HG03558 (cell line): ENCODE results near the gene TXNDC15.

Experiments
- ATAC-seq: cut with Tn5 transposase; IDR thresholded peaks from one replicate; pipeline ENCODE4 v1.9.1; 2021; ENCODE audit warnings: moderate number of reproducible peaks; ENCODE audit not compliant: unreplicated experiment; ENCODE audit errors: extremely low read depth

The TXNDC15 gene

DNA sequence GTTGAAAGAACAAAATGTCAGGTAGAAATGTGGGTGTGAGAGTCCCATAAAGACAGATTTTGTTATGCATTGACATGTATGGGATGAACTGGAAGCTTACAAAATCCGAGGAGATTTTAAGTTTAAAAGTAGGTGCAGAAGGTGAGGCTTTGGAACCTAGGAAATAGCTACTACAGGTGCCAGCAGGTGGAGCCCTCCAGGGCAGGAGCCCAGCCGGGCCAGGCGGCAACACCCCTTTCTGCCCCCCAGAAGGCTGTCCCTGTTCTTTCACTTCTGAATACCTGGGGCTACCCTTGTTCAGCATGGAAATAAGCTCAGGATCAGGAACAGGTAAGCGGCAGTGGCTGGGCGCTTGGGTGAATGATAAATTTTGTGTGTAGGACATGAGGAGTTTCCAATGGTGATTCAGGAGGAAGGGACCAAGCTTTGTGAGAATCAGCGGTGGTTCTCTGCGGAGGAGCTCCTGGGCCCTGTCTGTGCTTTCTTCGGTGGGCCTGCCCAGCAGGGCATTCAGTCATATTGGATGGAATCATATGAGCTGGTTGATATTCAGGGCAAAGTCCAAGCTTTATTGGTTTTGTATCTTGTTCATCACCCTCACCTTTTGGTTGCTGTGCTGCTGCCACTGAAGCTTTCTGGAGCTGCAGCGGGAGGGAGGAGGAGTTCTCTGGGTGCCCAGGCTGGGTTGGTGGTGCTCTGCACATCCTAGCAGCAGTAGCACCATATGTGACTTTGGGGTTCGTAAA, 43.1 kb downstream of the TXNDC15 start:
- no peak for ATAC-seq

- no peak for ATAC-seq
Observed at GRCh38 chr5:134918861-134919260, 44.7 kb downstream of the TXNDC15 start.

DNA sequence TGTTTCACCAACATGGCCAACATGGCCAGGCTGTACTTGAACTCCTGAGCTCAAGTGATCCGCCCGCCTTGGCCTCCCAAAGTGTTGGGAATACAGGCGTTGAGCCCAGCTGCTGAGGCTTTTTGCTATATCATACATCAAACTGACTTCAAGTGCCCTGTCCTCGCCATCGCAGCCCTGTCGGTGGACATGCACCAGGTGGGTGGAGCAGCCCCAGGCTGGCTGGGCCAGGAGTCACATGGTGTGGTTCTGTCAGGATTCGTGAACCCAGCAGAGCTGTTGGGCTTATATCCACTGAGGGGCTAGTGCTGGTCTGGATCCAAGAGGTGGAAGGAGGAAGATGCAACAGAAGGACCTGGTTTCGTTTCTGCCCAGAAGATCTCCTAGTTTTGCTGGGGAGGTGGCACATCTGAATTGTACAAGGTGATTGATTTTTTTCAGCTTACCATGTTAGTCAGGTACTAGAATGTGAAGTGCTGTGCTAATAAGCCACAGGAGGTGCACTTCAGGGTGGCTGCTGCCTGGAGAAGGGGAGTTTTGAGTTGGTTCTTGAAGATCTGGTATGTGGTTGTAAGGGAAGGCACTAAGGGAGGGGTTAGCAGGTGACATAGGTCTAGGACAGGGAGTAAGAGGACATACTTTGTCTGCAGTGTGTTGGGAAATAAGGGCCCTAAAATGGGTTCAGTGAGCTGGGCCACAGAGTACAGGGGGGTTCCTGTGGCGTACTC, 46.8 kb downstream of the TXNDC15 start:
- ATAC-seq = no peak

GRCh38 chr5:134932508-134932907, 58.3 kb downstream of the TXNDC15 start:
- no peak for ATAC-seq

DNA sequence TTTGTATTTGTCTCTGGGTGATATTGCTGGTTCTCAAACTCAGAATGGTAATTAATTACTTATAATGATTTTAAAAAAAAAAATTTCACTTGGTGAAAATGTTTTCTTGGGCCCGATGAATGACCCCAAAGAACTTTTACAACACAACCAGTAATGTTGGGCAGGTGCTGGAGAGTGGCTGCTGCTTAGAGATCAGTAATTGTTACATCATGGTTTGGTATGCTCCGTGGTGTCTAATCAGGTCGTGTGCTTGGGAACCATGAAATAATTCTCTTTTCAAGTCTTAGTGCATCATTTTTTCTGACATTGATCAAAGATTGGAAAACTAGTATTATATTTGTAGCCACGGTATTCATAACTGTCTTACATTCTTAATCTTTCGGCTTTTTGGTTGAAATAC, 60.0 kb downstream of the TXNDC15 start:
- no peak for ATAC-seq

DNA sequence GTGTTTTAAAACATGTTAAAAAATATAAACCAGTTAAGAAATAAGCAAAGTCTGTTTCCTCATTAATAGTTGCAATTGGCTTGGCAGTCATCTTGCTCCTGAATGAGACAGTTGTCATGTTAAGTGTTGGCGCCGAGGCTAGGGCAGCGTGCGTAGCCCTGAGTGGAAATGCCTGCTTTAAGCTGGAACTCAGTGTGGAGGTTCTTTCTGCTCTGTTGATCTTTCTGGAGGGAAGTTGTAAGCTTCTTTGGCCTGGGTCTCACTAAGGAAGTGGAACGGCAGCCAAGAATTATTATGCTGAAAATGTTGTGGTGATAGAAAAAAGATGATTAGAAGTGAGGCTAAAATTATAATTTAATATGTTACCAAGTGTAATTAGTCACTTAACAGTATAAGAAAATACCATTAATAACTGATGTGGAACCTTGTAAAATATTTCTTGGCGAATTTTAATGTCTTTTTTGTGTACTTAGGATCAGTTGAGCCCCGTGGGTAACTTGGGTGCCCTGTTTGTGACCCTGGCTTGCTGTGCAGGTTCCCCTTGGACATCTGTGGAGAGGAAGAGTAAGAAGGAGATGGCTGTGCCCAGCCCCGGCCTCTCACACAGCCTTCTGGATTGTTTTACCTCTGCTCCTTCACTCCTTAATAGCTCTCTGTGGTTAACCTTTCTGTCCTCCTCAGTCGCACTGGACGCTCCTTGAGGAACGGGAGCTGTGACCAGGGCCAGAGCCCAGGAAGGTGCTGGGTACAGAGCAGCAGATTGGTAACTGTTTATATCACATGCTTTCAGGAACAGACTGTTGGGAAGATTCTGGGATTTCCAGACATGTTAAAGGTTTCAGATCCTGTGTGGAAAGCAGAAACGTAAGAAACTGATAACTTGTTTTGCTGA, 61.8 kb downstream of the TXNDC15 start:
- no peak for ATAC-seq

GRCh38 chr5:134937526-134937925, 63.4 kb downstream of the TXNDC15 start:
- ATAC-seq = no peak

DNA sequence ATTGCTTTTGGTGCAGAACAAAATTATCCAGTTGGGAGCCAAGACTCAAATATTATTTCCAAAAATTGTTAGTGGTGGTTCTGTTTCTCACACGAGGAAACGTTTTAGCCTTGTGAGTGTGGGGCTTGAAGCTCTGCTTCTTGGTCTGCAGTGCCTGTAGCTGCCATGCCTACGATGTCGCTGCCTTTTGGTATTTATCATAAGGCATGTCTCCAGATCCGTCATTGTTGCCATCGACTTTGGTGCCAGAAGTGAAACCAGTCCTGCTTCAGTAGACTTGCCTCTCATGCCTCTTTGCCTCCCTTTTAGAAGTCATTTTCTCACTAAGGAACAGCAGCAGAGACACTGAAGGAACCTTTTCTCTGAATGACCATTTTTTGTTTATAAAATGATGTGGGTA, 63.9 kb downstream of the TXNDC15 start:
- ATAC-seq = no peak

- ATAC-seq = no peak
Observed at GRCh38 chr5:134939500-134939899, 65.3 kb downstream of the TXNDC15 start.

- ATAC-seq = no peak
Observed at GRCh38 chr5:134943547-134943946, 69.4 kb downstream of the TXNDC15 start.

GRCh38 chr5:134944630-134945029, 70.5 kb downstream of the TXNDC15 start:
- ATAC-seq = no peak

DNA sequence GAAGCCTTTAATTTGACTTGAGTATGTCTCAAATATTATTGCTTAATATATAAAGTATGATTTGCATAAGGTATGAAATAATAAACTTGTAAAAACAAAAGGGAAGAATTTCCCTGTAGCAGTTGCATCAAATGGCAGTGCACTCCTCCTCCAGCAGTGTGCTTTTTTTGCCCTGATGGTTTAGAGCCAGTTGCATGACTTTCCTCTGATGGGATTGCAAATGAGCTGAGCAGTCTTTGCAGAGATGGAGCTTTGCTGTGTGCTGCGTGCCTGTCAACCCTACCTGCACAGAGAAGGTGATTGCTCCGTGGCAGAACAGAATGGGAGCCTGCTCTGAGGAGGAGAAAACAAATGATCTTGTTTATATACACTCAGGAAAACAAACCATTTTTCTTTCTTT, 70.9 kb downstream of the TXNDC15 start:
- ATAC-seq = no peak

DNA sequence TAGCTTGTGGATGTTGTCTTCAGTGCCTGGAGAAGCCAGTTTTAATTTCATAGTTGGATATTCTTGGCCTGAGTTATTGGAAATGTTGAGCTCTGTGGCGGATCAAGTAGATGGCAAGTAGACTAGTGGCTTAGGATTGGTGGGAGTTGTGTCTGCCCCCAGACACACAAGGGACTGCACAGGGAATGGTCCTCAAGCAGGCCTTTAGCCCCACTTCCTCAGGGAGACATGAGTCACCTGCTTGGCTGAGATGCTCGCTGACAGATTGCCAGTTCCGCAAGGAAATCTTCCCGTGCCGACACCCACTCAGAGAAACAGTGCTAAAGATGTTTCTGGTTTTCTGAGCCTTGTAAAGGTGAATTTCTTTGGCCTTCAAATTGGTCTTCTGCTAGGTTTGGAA, 74.7 kb downstream of the TXNDC15 start:
- no peak for ATAC-seq

DNA sequence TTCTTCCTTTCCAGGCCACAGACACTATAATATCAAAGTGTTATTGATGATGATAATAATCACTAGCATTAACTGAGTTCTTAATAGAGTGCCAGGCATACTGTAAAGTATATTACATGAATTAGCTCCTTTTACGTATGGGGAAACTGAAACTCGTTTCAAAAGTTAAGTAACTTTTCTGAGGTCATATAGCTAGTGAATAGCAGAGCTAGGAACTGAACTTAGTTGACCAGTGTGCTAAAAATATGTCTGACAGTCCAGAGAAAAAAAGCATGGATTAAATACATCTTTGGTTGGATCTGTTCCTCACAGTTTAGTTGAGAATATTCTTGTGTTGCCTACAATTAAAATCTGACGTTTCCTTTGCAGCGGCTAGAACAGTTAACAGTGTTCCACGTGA, 75.1 kb downstream of the TXNDC15 start:
- no peak for ATAC-seq
